Measurements from ENCODE around the gene SLC39A11.
"Not testable (repeated sequence)": the region's sequence is repeated elsewhere in the genome, so short reads cannot be mapped to it uniquely, and the experiment has no call there.

The SLC39A11 gene

DNA sequence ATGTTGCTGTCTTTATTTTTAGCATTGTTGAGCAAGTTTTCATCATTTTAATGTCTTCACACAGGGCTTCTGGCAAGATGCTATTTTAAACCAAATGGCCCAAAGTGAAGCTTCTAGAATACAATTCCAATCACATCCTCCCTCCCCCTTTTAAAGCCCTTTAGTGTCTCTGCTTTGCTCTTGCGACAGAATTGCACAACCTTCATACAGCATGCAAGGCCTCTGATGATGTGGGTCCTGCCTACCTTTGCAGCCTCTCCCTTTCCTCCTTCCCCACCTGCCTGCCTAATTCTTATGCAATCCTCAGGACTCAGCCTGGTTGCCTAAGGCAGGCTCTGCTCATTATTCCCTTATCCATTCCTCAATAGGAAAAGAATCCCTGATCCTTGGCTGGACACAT lies 381.7 kb downstream of the SLC39A11 start:
- no peak for TF ChIP-seq CTCF (conservative IDR thresholded peaks at IDR 0.05; ENCODE audit: low read depth, low read length)
- no peak overlapping the region for H3K4me3 ChIP-seq (ENCODE audit: low read depth, low read length)
- no peak for DNase-seq (ENCODE audit: low read depth)

DNA sequence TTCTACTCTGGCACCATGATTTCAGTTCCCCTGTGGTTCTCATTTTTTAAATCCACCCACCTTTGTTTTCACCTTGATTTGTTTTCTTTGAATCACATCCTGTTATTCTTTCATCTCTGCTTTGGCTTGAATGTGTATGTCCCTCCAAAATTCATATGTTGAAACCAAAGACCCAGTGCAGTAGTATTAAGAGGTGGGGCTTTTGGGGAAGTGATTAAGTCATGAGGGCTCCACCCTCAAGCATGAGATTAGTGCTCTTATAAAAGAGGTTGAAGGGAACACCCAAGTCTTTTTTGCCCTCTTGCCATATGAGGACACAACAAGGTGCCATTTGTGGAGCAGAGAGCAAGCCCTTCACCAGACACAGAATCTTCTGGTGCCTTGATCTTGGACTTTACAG lies 382.3 kb downstream of the SLC39A11 start:
- no peak overlapping the region for H3K4me3 ChIP-seq (ENCODE audit: low read depth, low read length)
- no peak for DNase-seq (ENCODE audit: low read depth)
- TF ChIP-seq CTCF (conservative IDR thresholded peaks at IDR 0.05; ENCODE audit: low read depth, low read length): no peak

DNA sequence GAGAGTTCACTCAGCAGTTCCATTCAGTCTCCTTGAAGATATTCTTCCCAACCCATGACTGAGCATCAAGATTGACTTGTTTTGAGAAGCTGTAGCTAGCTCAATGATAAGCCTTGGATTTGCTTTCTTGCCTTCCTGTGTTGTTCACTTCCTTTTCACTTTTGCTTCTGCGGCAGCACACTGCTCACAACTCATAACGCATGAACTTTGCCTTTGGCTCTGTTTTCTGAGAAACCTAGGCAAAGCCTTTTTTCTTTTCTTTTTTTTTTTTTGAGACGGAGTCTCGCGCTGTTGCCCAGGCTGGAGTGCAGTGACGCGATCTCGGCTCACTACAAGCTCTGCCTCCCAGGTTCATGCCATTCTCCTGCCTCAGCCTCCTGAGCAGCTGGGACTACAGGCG lies 383.8 kb downstream of the SLC39A11 start:
- not testable (repeated sequence) for H3K4me3 ChIP-seq (ENCODE audit: low read depth, low read length); DNase-seq (ENCODE audit: low read depth)

DNA sequence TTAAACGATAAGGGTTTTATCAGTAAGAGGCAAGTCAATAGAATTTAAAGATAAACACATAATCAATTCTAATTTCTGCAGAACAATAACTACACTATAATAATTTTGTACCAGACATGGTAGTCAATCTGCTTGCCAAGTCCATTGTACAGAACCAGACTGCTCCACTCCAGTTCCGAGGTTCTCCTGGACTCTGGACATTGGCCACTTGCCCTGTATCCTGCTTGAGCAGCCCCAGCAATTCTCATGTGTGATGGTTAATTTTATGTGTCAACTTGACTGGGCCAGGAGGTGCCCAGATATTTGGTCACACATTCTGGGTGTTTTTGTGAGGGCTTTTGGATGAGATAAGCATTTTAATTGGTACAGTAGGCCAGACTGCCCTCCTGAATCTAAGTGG lies 384.6 kb downstream of the SLC39A11 start:
- no peak for DNase-seq (ENCODE audit: low read depth)

GRCh38 chr17:72706396-72706981 lies 386.0 kb downstream of the SLC39A11 start:
- no peak for TF ChIP-seq CTCF (conservative IDR thresholded peaks at IDR 0.05; ENCODE audit: low read depth, low read length)
- DNase-seq (ENCODE audit: low read depth): no peak

More for the DNA sequence above, 384.6 kb downstream of the SLC39A11 start:
- H3K4me3 ChIP-seq (ENCODE audit: low read depth, low read length): no peak overlapping the region
- no peak for TF ChIP-seq CTCF (conservative IDR thresholded peaks at IDR 0.05; ENCODE audit: low read depth, low read length)

GRCh38 chr17:72705905-72706395 lies 386.5 kb downstream of the SLC39A11 start:
- no peak overlapping the region for H3K4me3 ChIP-seq (ENCODE audit: low read depth, low read length)
- DNase-seq (ENCODE audit: low read depth): no peak
- no peak for TF ChIP-seq CTCF (conservative IDR thresholded peaks at IDR 0.05; ENCODE audit: low read depth, low read length)

More at GRCh38 chr17:72706396-72706981, 386.0 kb downstream of the SLC39A11 start:
- no peak overlapping the region for H3K4me3 ChIP-seq (ENCODE audit: low read depth, low read length)

DNA sequence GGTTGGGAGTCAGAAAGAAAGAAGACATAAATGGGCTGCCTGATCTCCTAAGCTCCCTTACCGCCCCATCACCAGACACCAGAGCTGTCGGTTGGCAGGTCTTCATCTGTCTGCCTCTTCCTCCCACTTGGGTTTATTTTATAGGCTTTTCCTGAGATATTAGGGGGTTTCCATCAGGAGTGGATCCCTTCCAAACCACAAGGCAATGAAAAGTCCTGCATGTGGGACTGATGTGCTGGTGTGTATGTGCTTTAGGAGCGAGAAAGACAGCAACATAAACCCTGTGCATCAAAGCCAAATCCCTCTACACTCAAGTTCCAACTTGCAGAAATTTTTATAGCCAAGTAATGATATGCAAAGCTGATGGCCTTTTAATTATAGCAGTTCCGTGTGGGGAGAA lies 389.5 kb downstream of the SLC39A11 start:
- TF ChIP-seq CTCF (conservative IDR thresholded peaks at IDR 0.05; ENCODE audit: low read depth, low read length): no peak
- DNase-seq (ENCODE audit: low read depth): no peak
- no peak overlapping the region for H3K4me3 ChIP-seq (ENCODE audit: low read depth, low read length)
